ENCODE data around the gene ALCAM.

GRCh38 chr3:105561876-105562275, 195.2 kb downstream of the ALCAM start:
- TF ChIP-seq CTCF (IDR thresholded peaks at IDR 0.05) (no peak), POLR2A (IDR thresholded peaks at IDR 0.05) (no peak), POLR2AphosphoS5 (IDR thresholded peaks at IDR 0.05) (no peak)
